ENCODE data around the gene CPNE5. TPM values are rescaled to one million over a fixed set of nuclear protein-coding genes. Genes with fewer than 3 reads are reported as not detected.
A peak's percentile ranks its signal among the peaks of the same experiment; 100 is the strongest.

The CPNE5 gene
- total RNA-seq, 2 experiments from 2014 or later = 0.99 to 1.3 TPM

GRCh38 chr6:36867471-36868224, 28.4 kb upstream of the CPNE5 start:
- Mint-ChIP-seq H3K27me3 (no peaks in the 10 kb centered on the region), H3K36me3 (peaks cover 27% of the 10 kb centered on the region), H3K9me3 (no peaks in the 10 kb centered on the region), H3K27ac (no peak overlapping the region), H3K4me1 (peaks cover 40% of the 10 kb centered on the region), H3K4me3 (no peak overlapping the region)
- DNase-seq = no peak
- POLR2A ChIA-PET = no interaction called here
- ATAC-seq (ENCODE audit: low read depth) = no peak

DNA sequence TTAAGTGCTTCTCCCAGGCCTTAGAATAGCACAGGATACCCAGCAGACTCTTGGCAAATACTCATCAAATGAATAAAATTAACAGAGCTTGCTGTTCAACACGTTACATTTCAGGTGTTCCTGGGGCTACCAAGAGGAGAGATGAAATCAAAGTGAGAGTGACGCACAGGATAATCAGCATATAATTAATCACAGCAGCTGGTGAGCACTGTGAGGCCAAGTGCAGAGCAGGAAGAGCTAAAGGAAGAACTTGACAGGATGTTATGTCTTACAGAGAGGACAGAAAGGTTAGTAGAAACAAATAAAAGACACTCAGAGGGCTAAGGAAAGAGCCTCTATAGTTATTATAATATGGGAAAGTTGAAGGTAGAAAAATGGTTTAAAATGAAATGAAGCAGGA, 26.6 kb upstream of the CPNE5 start:
- Mint-ChIP-seq H3K4me3 (no peak overlapping the region), H3K27ac (peak overlapping the region; percentile 59), H3K9me3 (no peaks in the 10 kb centered on the region), H3K27me3 (no peaks in the 10 kb centered on the region), H3K36me3 (peaks cover 31% of the 10 kb centered on the region), H3K4me1 (peaks cover 34% of the 10 kb centered on the region)
- DNase-seq = no peak
- POLR2A ChIA-PET = interaction anchor here (1.5 kb wide), 1 partner anchor 8 kb away, joined by 4 read pairs; the partner anchor contains the start of gene PPIL1
- ATAC-seq (ENCODE audit: low read depth) = no peak

DNA sequence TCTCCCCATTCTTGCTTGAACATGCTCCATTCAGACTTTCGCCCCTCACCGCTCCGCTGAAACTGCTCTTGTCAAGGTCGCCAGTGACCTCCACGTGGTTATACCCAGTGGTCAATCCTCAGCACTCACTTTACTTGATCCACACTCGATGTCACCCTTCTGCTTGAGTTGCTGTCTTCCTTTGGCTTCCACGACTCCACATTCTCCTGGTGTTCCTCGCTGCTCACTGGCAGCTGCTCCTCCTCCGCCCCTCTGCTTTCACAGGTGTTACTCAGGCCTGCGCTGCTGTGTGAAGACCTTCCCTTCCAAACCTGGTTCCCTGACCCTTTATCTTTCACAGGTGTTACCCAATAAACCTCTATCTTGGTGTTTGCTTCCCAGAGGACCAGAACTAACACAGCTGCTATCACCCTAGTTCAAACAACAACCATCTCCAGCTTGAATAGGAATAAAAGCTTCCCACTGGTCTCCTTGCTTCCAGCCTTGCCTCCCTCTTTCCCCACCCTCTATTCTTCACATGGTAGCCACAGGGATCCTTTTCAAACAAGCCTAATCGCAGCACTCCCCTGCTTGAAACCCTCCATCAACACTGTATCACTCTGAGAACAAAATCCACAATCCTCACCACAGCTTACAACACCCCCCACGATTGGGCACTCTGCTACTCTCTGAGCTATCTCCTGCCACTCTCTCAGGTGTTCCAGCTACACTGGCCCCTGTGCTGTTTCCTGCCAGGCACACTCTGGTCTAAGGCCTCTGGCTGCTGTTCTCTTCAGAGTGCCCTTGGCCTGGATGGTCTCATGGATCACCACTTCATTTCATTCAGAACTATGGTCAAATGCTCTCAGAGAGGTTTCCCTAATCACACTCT, 24.7 kb upstream of the CPNE5 start:
- DNase-seq (no peak), ATAC-seq (ENCODE audit: low read depth) (no peak)
- peaks cover 33% of the 10 kb centered on the region for H3K4me1 Mint-ChIP-seq
- H3K36me3 Mint-ChIP-seq = peaks cover 36% of the 10 kb centered on the region
- no peaks in the 10 kb centered on the region for H3K9me3 Mint-ChIP-seq
- no peak overlapping the region for H3K4me3 Mint-ChIP-seq
- peak overlapping the region; percentile 21 for H3K27ac Mint-ChIP-seq
- no peaks in the 10 kb centered on the region for H3K27me3 Mint-ChIP-seq
- POLR2A ChIA-PET = no interaction called here

DNA sequence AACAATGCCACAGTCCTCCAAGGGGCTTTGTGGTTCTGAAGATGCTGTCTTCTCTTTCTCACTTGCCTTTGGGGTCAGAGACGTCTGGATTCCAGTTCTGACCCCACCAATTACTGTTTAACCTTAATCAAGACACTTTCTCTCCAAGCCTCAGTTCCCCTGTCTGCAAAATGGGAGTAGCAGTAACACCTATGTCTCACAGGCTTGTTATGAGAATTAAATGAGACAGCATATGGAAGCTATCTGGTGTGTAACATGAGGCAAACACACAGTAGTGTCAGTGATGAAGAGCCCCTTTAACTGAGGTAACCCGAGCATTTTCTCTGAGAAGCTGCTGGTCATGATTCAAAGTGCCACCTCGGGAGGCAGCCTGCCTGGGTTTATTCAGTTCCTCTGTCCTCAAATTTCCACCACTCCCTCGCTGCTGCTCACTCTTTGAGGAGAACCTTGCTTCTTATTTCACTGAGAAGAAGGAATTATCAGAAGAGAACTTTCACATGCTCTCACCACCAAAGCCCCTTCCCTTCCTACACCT, 23.7 kb upstream of the CPNE5 start:
- Mint-ChIP-seq H3K36me3 (peaks cover 37% of the 10 kb centered on the region), H3K9me3 (no peaks in the 10 kb centered on the region), H3K4me3 (no peak overlapping the region), H3K4me1 (peaks cover 31% of the 10 kb centered on the region), H3K27me3 (no peaks in the 10 kb centered on the region), H3K27ac (peak overlapping the region; percentile 30)
- POLR2A ChIA-PET = no interaction called here
- no peak for ATAC-seq (ENCODE audit: low read depth)
- DNase-seq = no peak

DNA sequence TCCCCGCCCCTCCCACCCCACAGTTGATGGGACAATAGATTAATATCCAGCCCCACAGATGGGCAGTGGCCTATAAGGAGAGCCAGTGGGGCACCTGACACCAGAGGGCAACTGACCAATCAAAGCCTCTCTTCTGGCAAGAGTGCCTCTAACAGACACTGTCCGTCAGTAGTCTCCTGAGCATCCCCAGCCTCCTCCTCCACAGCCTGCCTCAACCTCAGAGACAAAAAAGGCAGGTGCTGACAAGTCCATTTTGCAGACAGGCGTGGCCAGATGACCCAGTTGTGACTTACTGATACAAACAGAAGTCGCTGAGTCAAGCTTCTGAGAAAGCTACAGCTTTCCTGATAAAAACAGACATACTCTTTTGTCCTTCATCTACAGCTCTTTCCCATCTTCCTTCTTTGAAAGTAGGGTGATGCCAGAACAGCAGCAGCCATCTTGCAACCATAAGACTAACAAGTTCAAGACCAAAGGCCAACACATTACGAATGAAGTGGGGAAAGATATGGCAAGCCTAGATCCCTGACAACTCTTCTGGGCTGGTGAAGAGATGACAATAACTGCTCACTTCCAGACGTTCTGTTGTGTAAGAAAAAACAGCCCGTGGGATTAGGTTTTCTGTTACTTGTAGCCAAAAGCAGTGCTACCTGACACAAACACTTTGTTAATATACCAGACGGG, 23.1 kb upstream of the CPNE5 start:
- Mint-ChIP-seq H3K4me1 (peaks cover 30% of the 10 kb centered on the region), H3K4me3 (no peak overlapping the region), H3K27me3 (no peaks in the 10 kb centered on the region), H3K36me3 (peaks cover 37% of the 10 kb centered on the region), H3K9me3 (no peaks in the 10 kb centered on the region), H3K27ac (no peak overlapping the region)
- no peak for DNase-seq
- POLR2A ChIA-PET = no interaction called here
- no peak for ATAC-seq (ENCODE audit: low read depth)

DNA sequence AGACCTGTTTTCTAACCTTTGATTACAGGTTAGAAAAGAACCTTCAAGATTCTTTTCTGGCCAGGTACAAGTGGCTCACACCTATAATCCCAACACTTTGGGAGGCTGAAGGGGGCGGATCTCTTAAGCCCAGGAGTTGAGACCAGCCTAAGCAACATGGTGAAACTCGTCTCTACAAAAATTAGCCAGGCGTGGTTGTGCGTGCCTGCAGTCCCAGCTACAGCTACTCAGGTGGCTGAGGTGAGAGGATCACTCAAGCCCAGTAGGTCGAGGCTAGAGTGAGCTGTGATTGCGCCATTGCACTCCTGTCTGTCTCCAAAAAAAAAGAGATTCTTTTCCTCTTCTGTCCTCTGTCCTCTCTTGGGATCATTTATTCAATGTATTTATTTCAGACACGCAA, 20.9 kb upstream of the CPNE5 start:
- no peak for DNase-seq
- Mint-ChIP-seq H3K4me1 (peaks cover 17% of the 10 kb centered on the region), H3K36me3 (peaks cover 41% of the 10 kb centered on the region), H3K4me3 (no peak overlapping the region), H3K27ac (no peak overlapping the region), H3K27me3 (no peaks in the 10 kb centered on the region), H3K9me3 (no peaks in the 10 kb centered on the region)
- ATAC-seq (ENCODE audit: low read depth) = no peak
- POLR2A ChIA-PET = interaction anchor here (1.0 kb wide), 1 partner anchor 25 kb away, joined by 4 read pairs; no protein-coding TSS in a partner anchor

- H3K4me1 Mint-ChIP-seq = peaks cover 9% of the 10 kb centered on the region
- ATAC-seq (ENCODE audit: low read depth) = no peak
- H3K9me3 Mint-ChIP-seq = no peaks in the 10 kb centered on the region
- H3K4me3 Mint-ChIP-seq = no peak overlapping the region
- POLR2A ChIA-PET = no interaction called here
- H3K27me3 Mint-ChIP-seq = no peaks in the 10 kb centered on the region
- DNase-seq = no peak
- H3K27ac Mint-ChIP-seq = no peak overlapping the region
- peaks cover 40% of the 10 kb centered on the region for H3K36me3 Mint-ChIP-seq
Measured at GRCh38 chr6:36858407-36858981, 19.2 kb upstream of the CPNE5 start.

- H3K27ac Mint-ChIP-seq = no peak overlapping the region
- no peaks in the 10 kb centered on the region for H3K27me3 Mint-ChIP-seq
- H3K4me3 Mint-ChIP-seq = no peak overlapping the region
- no peaks in the 10 kb centered on the region for H3K9me3 Mint-ChIP-seq
- POLR2A ChIA-PET = no interaction called here
- H3K4me1 Mint-ChIP-seq = peaks cover 7% of the 10 kb centered on the region
- peaks cover 34% of the 10 kb centered on the region for H3K36me3 Mint-ChIP-seq
- no peak for DNase-seq
- ATAC-seq (ENCODE audit: low read depth) = no peak
Measured at GRCh38 chr6:36857325-36857724, 18.1 kb upstream of the CPNE5 start.

DNA sequence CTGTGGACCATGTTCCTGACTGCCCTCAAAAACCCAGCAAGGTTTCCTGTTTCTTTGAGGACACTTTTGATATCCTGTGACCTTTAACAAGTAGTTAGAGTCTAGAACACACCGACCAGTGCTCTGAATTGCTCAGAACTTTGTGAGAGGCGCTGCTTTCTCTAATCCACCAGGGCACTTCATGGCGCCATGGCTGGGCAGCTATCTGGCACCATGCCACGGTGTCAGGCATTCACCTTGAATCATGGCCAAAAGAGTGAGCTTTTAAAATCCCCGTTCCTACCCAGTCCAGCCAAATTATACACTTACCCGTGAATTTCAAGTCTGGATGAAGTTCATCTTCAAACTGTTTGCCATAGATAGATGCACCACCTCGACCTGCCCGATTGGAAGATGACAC, 17.0 kb upstream of the CPNE5 start:
- POLR2A ChIA-PET = no interaction called here
- no peaks in the 10 kb centered on the region for H3K27me3 Mint-ChIP-seq
- peaks cover 7% of the 10 kb centered on the region for H3K4me1 Mint-ChIP-seq
- peaks cover 34% of the 10 kb centered on the region for H3K36me3 Mint-ChIP-seq
- H3K27ac Mint-ChIP-seq = no peak overlapping the region
- DNase-seq (no peak), ATAC-seq (ENCODE audit: low read depth) (no peak)
- H3K9me3 Mint-ChIP-seq = no peaks in the 10 kb centered on the region
- H3K4me3 Mint-ChIP-seq = no peak overlapping the region

GRCh38 chr6:36855750-36856149, 16.5 kb upstream of the CPNE5 start:
- Mint-ChIP-seq H3K4me1 (peaks cover 8% of the 10 kb centered on the region), H3K9me3 (no peaks in the 10 kb centered on the region), H3K4me3 (no peak overlapping the region), H3K36me3 (peaks cover 30% of the 10 kb centered on the region), H3K27ac (no peak overlapping the region), H3K27me3 (no peaks in the 10 kb centered on the region)
- DNase-seq (no peak), ATAC-seq (ENCODE audit: low read depth) (no peak)
- POLR2A ChIA-PET = no interaction called here

DNA sequence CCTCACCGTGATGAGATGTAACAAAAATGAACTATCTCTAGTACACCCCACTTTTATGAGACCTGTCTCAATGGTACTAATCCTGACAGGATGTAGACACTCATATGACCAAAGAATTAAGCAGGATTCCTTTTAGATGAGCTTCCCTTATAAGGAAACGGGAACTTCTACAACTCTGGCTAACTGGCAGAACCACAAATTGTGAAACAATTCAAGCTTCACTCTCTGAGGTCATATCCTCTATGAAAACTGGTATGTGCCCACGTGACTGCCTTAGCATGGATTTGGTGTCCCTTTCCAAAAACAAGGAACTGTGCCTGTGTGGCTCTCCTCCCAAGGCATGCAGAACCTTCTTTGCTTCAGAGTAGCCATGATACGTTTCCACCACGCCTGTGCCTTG, 14.1 kb upstream of the CPNE5 start:
- peaks cover 11% of the 10 kb centered on the region for H3K4me1 Mint-ChIP-seq
- H3K27ac Mint-ChIP-seq = no peak overlapping the region
- DNase-seq (no peak), ATAC-seq (ENCODE audit: low read depth) (no peak)
- H3K36me3 Mint-ChIP-seq = peaks cover 17% of the 10 kb centered on the region
- H3K9me3 Mint-ChIP-seq = no peaks in the 10 kb centered on the region
- POLR2A ChIA-PET = interaction anchor here (1.9 kb wide), 1 partner anchor 21 kb away, joined by 6 read pairs; the partner anchor contains the start of gene PPIL1
- no peak overlapping the region for H3K4me3 Mint-ChIP-seq
- peaks cover 4% of the 10 kb centered on the region for H3K27me3 Mint-ChIP-seq

- no peak for ATAC-seq (ENCODE audit: low read depth)
- peaks cover 5% of the 10 kb centered on the region for H3K27me3 Mint-ChIP-seq
Measured at GRCh38 chr6:36852481-36853147, 13.4 kb upstream of the CPNE5 start.

More at GRCh38 chr6:36852481-36853147, 13.4 kb upstream of the CPNE5 start:
- DNase-seq = no peak
- Mint-ChIP-seq H3K4me3 (no peak overlapping the region), H3K4me1 (peaks cover 11% of the 10 kb centered on the region), H3K36me3 (peaks cover 17% of the 10 kb centered on the region), H3K27ac (no peak overlapping the region), H3K9me3 (no peaks in the 10 kb centered on the region)
- POLR2A ChIA-PET = interaction anchor here (1.9 kb wide), 1 partner anchor 22 kb away, joined by 6 read pairs; the partner anchor contains the start of gene PPIL1
